Esophagus squamous epithelium (tissue), 4 donors: ENCODE measurements around the gene MTMR3.

Experiments
- POLR2A ChIP-seq, 4 donors: fragments of 450-650 bp; IDR thresholded peaks; one replicate each; pipeline ENCODE4 v1.6.1; 2017; ENCODE audit warnings: antibody characterized with exemption in 4 of 4, mild to moderate bottlenecking in 4 of 4, moderate library complexity in 3 of 4
- TF ChIP-seq, protein P1 (sequence below), 6 experiments: fragments of 450-650 bp in 4 of 6; fragments of 200-600 bp in 2 of 6; sonication (generic) in 2 of 6; IDR thresholded peaks; one replicate each; pipeline ENCODE4 v1.5.1; 2016 to 2019; ENCODE audit warnings: antibody characterized with exemption in 6 of 6, mild to moderate bottlenecking in 4 of 6, moderate library complexity in 4 of 6

DNA sequence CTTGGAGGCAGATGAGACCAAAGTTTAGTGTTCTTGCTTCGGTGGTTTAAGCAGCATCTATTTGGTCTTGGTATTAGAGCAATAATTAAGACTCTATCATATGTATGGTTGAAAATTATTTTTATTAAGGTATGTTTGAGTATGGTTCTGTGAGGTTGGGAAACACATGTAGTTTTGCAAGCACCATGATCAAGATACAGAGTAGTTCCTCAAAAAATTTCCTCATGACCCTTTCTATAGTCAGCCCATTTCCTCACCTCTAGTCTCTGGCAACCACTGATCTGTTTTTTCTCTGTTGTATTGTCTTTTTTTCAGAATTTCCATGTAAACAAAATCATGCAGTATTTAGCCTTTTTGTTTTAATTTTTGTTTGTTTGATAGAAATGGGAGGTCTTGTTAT is 18.4 kb downstream of the MTMR3 start:
- TF ChIP-seq, protein P1, sequence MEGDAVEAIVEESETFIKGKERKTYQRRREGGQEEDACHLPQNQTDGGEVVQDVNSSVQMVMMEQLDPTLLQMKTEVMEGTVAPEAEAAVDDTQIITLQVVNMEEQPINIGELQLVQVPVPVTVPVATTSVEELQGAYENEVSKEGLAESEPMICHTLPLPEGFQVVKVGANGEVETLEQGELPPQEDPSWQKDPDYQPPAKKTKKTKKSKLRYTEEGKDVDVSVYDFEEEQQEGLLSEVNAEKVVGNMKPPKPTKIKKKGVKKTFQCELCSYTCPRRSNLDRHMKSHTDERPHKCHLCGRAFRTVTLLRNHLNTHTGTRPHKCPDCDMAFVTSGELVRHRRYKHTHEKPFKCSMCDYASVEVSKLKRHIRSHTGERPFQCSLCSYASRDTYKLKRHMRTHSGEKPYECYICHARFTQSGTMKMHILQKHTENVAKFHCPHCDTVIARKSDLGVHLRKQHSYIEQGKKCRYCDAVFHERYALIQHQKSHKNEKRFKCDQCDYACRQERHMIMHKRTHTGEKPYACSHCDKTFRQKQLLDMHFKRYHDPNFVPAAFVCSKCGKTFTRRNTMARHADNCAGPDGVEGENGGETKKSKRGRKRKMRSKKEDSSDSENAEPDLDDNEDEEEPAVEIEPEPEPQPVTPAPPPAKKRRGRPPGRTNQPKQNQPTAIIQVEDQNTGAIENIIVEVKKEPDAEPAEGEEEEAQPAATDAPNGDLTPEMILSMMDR (IDR thresholded peaks at IDR 0.05) = no peak
- no peak for TF ChIP-seq POLR2A (IDR thresholded peaks at IDR 0.05)
